ENCODE data around the gene AK2. TPM values are rescaled to one million over a fixed set of nuclear protein-coding genes. Genes with fewer than 3 reads are reported as not detected.
"Not testable (repeated sequence)": the region's sequence is repeated elsewhere in the genome, so short reads cannot be mapped to it uniquely, and the experiment has no call there.

The AK2 gene
- total RNA-seq, 1 experiment from 2014 or later: 204 TPM

GRCh38 chr1:33055210-33056008 lies 18.7 kb upstream of the AK2 start:
- DNase-seq (ENCODE audit: extremely low read depth, low read depth): peak; percentile 81

- DNase-seq (ENCODE audit: extremely low read depth, low read depth): peak; percentile 84
These were observed 13.8 kb upstream of the AK2 start for GRCh38 chr1:33050221-33051076.

GRCh38 chr1:33049371-33049770 lies 12.7 kb upstream of the AK2 start:
- no peak for DNase-seq (ENCODE audit: extremely low read depth, low read depth)

- no peak for DNase-seq (ENCODE audit: extremely low read depth, low read depth)
These were observed 11.7 kb upstream of the AK2 start for GRCh38 chr1:33048426-33048825.

- no peak for DNase-seq (ENCODE audit: extremely low read depth, low read depth)
These were observed 11.2 kb upstream of the AK2 start for GRCh38 chr1:33047839-33048305.

- DNase-seq (ENCODE audit: extremely low read depth, low read depth): no peak
These were observed 10.6 kb upstream of the AK2 start for GRCh38 chr1:33047290-33047689.

- DNase-seq (ENCODE audit: extremely low read depth, low read depth): not testable (repeated sequence)
These were observed 9.6 kb upstream of the AK2 start for GRCh38 chr1:33046234-33046633.

- DNase-seq (ENCODE audit: extremely low read depth, low read depth): no peak
These were observed 9.1 kb upstream of the AK2 start for GRCh38 chr1:33045814-33046213.

GRCh38 chr1:33045246-33045645 lies 8.6 kb upstream of the AK2 start:
- DNase-seq (ENCODE audit: extremely low read depth, low read depth): no peak

GRCh38 chr1:33043267-33044092 lies 6.8 kb upstream of the AK2 start:
- DNase-seq (ENCODE audit: extremely low read depth, low read depth): no peak

GRCh38 chr1:33042831-33043230 lies 6.1 kb upstream of the AK2 start:
- DNase-seq (ENCODE audit: extremely low read depth, low read depth): no peak

- DNase-seq (ENCODE audit: extremely low read depth, low read depth): no peak
These were observed 4.3 kb upstream of the AK2 start for GRCh38 chr1:33041026-33041425.

- DNase-seq (ENCODE audit: extremely low read depth, low read depth): no peak
These were observed 3.2 kb upstream of the AK2 start for GRCh38 chr1:33039840-33040239.

GRCh38 chr1:33036051-33036525 lies 595 bp downstream of the AK2 start:
- no peak for DNase-seq (ENCODE audit: extremely low read depth, low read depth)

GRCh38 chr1:33032126-33032869 lies 4.4 kb downstream of the AK2 start:
- DNase-seq (ENCODE audit: extremely low read depth, low read depth): no peak

GRCh38 chr1:33031506-33031905 lies 5.2 kb downstream of the AK2 start:
- DNase-seq (ENCODE audit: extremely low read depth, low read depth): no peak

GRCh38 chr1:33030575-33030974 lies 6.1 kb downstream of the AK2 start:
- no peak for DNase-seq (ENCODE audit: extremely low read depth, low read depth)

- DNase-seq (ENCODE audit: extremely low read depth, low read depth): no peak
These were observed 6.8 kb downstream of the AK2 start for GRCh38 chr1:33029921-33030320.

GRCh38 chr1:33029209-33029608 lies 7.5 kb downstream of the AK2 start:
- DNase-seq (ENCODE audit: extremely low read depth, low read depth): no peak

GRCh38 chr1:33025761-33026160 lies 10.9 kb downstream of the AK2 start:
- DNase-seq (ENCODE audit: extremely low read depth, low read depth): no peak

Data from NCI-H460 (cell line).